HG02571 (cell line): ENCODE results near the gene CLCNKA.
A peak's percentile ranks its signal among the peaks of the same experiment; 100 is the strongest.
"Not testable (repeated sequence)": the region's sequence is repeated elsewhere in the genome, so short reads cannot be mapped to it uniquely, and the experiment has no call there.

Experiments
- ATAC-seq: cut with Tn5 transposase; IDR thresholded peaks from one replicate; pipeline ENCODE4 v1.9.1; 2021; ENCODE audit warnings: mild to moderate bottlenecking, moderate library complexity; ENCODE audit not compliant: unreplicated experiment

The CLCNKA gene

GRCh38 chr1:16039871-16040270, 18.0 kb downstream of the CLCNKA start:
- not testable (repeated sequence) for ATAC-seq

- ATAC-seq, result no peak
These were observed 19.4 kb downstream of the CLCNKA start for GRCh38 chr1:16041200-16041599.

- no peak for ATAC-seq
These were observed 20.3 kb downstream of the CLCNKA start for GRCh38 chr1:16042096-16042495.

- ATAC-seq, result not testable (repeated sequence)
These were observed 20.8 kb downstream of the CLCNKA start for GRCh38 chr1:16042654-16043053.

- no peak for ATAC-seq
These were observed 21.7 kb downstream of the CLCNKA start, which contains the start of gene CLCNKB for GRCh38 chr1:16043521-16043920. Gene CLCNKB (plus strand): TSS chr1:16043782. CDS start chr1:16044493, 711 bp downstream.

- ATAC-seq, result no peak
These were observed 22.1 kb downstream of the CLCNKA start for GRCh38 chr1:16043950-16044349.

GRCh38 chr1:16046842-16047241, 25.0 kb downstream of the CLCNKA start:
- ATAC-seq, result no peak

GRCh38 chr1:16047791-16048475, 26.1 kb downstream of the CLCNKA start:
- no peak for ATAC-seq

- no peak for ATAC-seq
These were observed 26.8 kb downstream of the CLCNKA start for GRCh38 chr1:16048573-16049189.

GRCh38 chr1:16050328-16050727, 28.5 kb downstream of the CLCNKA start:
- ATAC-seq, result no peak

- no peak for ATAC-seq
These were observed 29.2 kb downstream of the CLCNKA start for GRCh38 chr1:16051039-16051438.

GRCh38 chr1:16051949-16052348, 30.1 kb downstream of the CLCNKA start:
- ATAC-seq, result not testable (repeated sequence)

GRCh38 chr1:16053781-16054502, 32.1 kb downstream of the CLCNKA start:
- no peak for ATAC-seq

GRCh38 chr1:16054598-16055540, 33.0 kb downstream of the CLCNKA start:
- no peak for ATAC-seq

GRCh38 chr1:16055613-16056520, 34.0 kb downstream of the CLCNKA start:
- ATAC-seq, result peak; percentile 67

GRCh38 chr1:16056521-16056912, 34.7 kb downstream of the CLCNKA start:
- not testable (repeated sequence) for ATAC-seq

- not testable (repeated sequence) for ATAC-seq
These were observed 35.6 kb downstream of the CLCNKA start for GRCh38 chr1:16057314-16057915.

- ATAC-seq, result not testable (repeated sequence)
These were observed 36.7 kb downstream of the CLCNKA start for GRCh38 chr1:16058394-16059120.

- ATAC-seq, result no peak
These were observed 39.4 kb downstream of the CLCNKA start for GRCh38 chr1:16061266-16061665.
